ENCODE measurements around the gene FLNC.

Gene FLNC

GRCh38 chr7:128902761-128903585 lies 72.8 kb downstream of the FLNC start:
- DNase-seq = no peak

GRCh38 chr7:128903621-128904361 lies 73.6 kb downstream of the FLNC start:
- no peak for DNase-seq

GRCh38 chr7:128904381-128905197 lies 74.4 kb downstream of the FLNC start:
- DNase-seq = peak; percentile 46

- DNase-seq = no peak
These were observed 76.0 kb downstream of the FLNC start for GRCh38 chr7:128906001-128906765.

- no peak for DNase-seq
These were observed 76.8 kb downstream of the FLNC start for GRCh38 chr7:128906766-128907559.

Measured in DMS79 treated with DMSO at 0.1 percent for 48 hours (cell line).